ENCODE measurements around the gene ENG. TPM values are rescaled to one million over a fixed set of nuclear protein-coding genes. Genes with fewer than 3 reads are reported as not detected.

The ENG gene
- total RNA-seq, 1 experiment from 2014 or later: 25.1 TPM

- ATAC-seq: peak; percentile 20; the same call in 1 of the 2 replicates
- H3K27me3 ChIP-seq (ENCODE audit: control insufficient read depth, insufficient read depth, low read length): no peaks in the 10 kb centered on the region
- ChIA-PET POLR2A (no interaction called here), CTCF (interaction anchor here (0.9 kb wide), 1 partner anchor 10 kb away, joined by 3 read pairs; the partner anchor contains the start of gene ENG)
- H3K36me3 ChIP-seq (ENCODE audit: control insufficient read depth, insufficient read depth, low read length): no peaks in the 10 kb centered on the region
- H3K9me3 ChIP-seq (ENCODE audit: control insufficient read depth, insufficient read depth, low read depth, low read length): 0 out of 2 replicates have a peak, but pooled peaks cover 6% of the 10 kb centered on the region
- DNase-seq (ENCODE audit: low read depth, low spot score): no peak
- intact Hi-C loops (cut with micrococcal nuclease; ENCODE audit: unreplicated experiment): no loop called here
- no TSS peak for BruUV-seq (replicated peaks)
- no peak overlapping the region for H3K27ac ChIP-seq (ENCODE audit: low read length)
- TF ChIP-seq, protein P1, sequence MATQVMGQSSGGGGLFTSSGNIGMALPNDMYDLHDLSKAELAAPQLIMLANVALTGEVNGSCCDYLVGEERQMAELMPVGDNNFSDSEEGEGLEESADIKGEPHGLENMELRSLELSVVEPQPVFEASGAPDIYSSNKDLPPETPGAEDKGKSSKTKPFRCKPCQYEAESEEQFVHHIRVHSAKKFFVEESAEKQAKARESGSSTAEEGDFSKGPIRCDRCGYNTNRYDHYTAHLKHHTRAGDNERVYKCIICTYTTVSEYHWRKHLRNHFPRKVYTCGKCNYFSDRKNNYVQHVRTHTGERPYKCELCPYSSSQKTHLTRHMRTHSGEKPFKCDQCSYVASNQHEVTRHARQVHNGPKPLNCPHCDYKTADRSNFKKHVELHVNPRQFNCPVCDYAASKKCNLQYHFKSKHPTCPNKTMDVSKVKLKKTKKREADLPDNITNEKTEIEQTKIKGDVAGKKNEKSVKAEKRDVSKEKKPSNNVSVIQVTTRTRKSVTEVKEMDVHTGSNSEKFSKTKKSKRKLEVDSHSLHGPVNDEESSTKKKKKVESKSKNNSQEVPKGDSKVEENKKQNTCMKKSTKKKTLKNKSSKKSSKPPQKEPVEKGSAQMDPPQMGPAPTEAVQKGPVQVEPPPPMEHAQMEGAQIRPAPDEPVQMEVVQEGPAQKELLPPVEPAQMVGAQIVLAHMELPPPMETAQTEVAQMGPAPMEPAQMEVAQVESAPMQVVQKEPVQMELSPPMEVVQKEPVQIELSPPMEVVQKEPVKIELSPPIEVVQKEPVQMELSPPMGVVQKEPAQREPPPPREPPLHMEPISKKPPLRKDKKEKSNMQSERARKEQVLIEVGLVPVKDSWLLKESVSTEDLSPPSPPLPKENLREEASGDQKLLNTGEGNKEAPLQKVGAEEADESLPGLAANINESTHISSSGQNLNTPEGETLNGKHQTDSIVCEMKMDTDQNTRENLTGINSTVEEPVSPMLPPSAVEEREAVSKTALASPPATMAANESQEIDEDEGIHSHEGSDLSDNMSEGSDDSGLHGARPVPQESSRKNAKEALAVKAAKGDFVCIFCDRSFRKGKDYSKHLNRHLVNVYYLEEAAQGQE (IDR thresholded peaks at IDR 0.05; ENCODE audit: insufficient read depth in 1 of 2, low read depth in 2 of 2, low read length in 1 of 2): no peak
- TF ChIP-seq TCF7L2 (IDR thresholded peaks at IDR 0.05; ENCODE audit: low read depth, low read length): no peak
- H3K4me3 ChIP-seq (ENCODE audit: low read depth in 2 of 2, low read length in 2 of 2): no peak overlapping the region
- in situ Hi-C loops (cut with HindIII; ENCODE audit: low pct_unique_long_range_greater_than_20kb, low sequenced_read_pairs): no loop called here
- H3K4me1 ChIP-seq (ENCODE audit: control insufficient read depth, insufficient read depth, low read length): no peaks in the 10 kb centered on the region; the same call in 1 of the 2 replicates
Observed at GRCh38 chr9:127844821-127845359, 9.6 kb downstream of the ENG start.

GRCh38 chr9:127841087-127841835 lies 13.2 kb downstream of the ENG start:
- ChIA-PET CTCF (no interaction called here), POLR2A (no interaction called here)
- ATAC-seq (no peak), DNase-seq (ENCODE audit: low read depth, low spot score) (no peak)
- H3K27me3 ChIP-seq (ENCODE audit: control insufficient read depth, insufficient read depth, low read length): no peaks in the 10 kb centered on the region
- no peak overlapping the region for H3K4me3 ChIP-seq (ENCODE audit: low read depth in 2 of 2, low read length in 2 of 2)
- intact Hi-C loops (cut with micrococcal nuclease; ENCODE audit: unreplicated experiment) (no loop called here), in situ Hi-C loops (cut with HindIII; ENCODE audit: low pct_unique_long_range_greater_than_20kb, low sequenced_read_pairs) (no loop called here)
- BruUV-seq (replicated peaks): no TSS peak
- TF ChIP-seq CTCF (IDR thresholded peaks at IDR 0.05) (no peak), POLR2AphosphoS5 (IDR thresholded peaks at IDR 0.05; ENCODE audit: low read depth, low read length) (no peak), SIN3A (IDR thresholded peaks at IDR 0.05; ENCODE audit: borderline replicate concordance, insufficient read depth, low read depth, low read length) (no peak), TCF7L2 (IDR thresholded peaks at IDR 0.05; ENCODE audit: low read depth, low read length) (no peak)
- TF ChIP-seq, protein P1 (IDR thresholded peaks at IDR 0.05; ENCODE audit: insufficient read depth in 1 of 2, low read depth in 2 of 2, low read length in 1 of 2): no peak
- H3K27ac ChIP-seq (ENCODE audit: low read length): no peak overlapping the region
- no peaks in the 10 kb centered on the region for H3K36me3 ChIP-seq (ENCODE audit: control insufficient read depth, insufficient read depth, low read length)
- no peaks in the 10 kb centered on the region for H3K9me3 ChIP-seq (ENCODE audit: control insufficient read depth, insufficient read depth, low read depth, low read length)
- peaks cover 2% of the 10 kb centered on the region; the same call in 1 of the 2 replicates for H3K4me1 ChIP-seq (ENCODE audit: control insufficient read depth, insufficient read depth, low read length)
